ENCODE measurements around the gene TAL1. TPM values are rescaled to one million over a fixed set of nuclear protein-coding genes. Genes with fewer than 3 reads are reported as not detected.

TAL1 gene
- total RNA-seq, 2 experiments from 2014 or later = not detected

DNA sequence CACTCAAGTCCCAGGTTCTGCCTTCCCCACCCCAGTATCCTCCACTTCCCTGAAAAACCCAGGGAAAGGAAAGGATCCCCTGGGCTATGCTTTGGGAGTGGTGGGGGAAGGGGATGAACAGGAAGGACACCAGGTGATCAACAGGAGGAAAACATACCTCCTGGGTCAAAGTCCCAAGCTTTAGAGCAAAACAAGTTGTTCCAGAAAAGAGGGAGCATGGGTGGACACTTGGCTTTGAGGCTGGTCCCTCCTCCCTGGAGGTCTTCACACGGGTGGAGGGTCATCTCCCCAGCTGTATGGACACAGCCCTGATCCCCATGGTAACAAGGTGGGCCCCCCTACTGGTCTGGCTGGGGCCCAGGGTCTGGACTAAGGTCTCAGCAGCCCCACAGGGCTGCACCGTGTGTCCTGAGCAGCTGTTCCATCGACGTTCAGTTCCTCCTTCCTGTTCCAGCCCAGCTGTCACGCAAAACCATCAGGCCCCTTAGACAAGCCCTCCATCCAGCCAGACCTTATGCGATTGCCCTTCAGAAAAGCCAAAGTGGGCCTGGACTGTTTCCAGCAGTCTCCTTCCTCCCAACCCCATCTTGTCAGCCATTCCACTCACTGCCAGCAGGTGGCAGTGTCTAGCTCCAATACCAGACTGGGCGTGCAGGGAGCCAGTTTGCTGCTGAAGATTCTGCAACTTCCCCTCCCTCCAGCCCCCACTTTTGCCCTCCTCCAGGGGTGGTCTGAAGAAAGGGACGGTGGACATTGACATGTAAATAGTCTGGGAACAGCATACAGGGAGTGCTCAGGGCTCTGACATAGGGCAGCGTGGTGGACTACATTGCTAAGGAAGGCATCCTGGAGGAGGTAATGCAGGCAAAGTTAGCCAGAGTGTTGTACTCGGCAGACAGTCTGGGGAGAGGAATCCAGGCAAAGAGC lies 39.3 kb downstream of the TAL1 start:
- ATAC-seq = peak; percentile 94
- peaks cover 3% of the 10 kb centered on the region for H3K27me3 Mint-ChIP-seq
- intact Hi-C loops (cut with micrococcal nuclease) = no loop called here
- TF ChIP-seq, protein P1, sequence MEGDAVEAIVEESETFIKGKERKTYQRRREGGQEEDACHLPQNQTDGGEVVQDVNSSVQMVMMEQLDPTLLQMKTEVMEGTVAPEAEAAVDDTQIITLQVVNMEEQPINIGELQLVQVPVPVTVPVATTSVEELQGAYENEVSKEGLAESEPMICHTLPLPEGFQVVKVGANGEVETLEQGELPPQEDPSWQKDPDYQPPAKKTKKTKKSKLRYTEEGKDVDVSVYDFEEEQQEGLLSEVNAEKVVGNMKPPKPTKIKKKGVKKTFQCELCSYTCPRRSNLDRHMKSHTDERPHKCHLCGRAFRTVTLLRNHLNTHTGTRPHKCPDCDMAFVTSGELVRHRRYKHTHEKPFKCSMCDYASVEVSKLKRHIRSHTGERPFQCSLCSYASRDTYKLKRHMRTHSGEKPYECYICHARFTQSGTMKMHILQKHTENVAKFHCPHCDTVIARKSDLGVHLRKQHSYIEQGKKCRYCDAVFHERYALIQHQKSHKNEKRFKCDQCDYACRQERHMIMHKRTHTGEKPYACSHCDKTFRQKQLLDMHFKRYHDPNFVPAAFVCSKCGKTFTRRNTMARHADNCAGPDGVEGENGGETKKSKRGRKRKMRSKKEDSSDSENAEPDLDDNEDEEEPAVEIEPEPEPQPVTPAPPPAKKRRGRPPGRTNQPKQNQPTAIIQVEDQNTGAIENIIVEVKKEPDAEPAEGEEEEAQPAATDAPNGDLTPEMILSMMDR (IDR thresholded peaks at IDR 0.05) = peak; percentile 90
- POLR2A ChIA-PET = interaction anchor here (1.1 kb wide), 1 partner anchor 13 kb away, joined by 4 read pairs; no protein-coding TSS in a partner anchor
- H3K4me3 Mint-ChIP-seq = no peak overlapping the region
- DNase-seq = peak; percentile 79
- no peaks in the 10 kb centered on the region for H3K9me3 Mint-ChIP-seq
- CTCF ChIA-PET = interaction anchor here (0.6 to 6.9 kb wide), 38 partner anchors 8 to 534 kb away, joined by 3 to 86 read pairs (median 5); partner anchors contain the start of genes CMPK1 and STIL
- no peaks in the 10 kb centered on the region for H3K4me1 Mint-ChIP-seq (ENCODE audit: low read depth)
- no peaks in the 10 kb centered on the region for H3K36me3 Mint-ChIP-seq (ENCODE audit: low read depth)
- no peak overlapping the region for H3K27ac Mint-ChIP-seq

DNA sequence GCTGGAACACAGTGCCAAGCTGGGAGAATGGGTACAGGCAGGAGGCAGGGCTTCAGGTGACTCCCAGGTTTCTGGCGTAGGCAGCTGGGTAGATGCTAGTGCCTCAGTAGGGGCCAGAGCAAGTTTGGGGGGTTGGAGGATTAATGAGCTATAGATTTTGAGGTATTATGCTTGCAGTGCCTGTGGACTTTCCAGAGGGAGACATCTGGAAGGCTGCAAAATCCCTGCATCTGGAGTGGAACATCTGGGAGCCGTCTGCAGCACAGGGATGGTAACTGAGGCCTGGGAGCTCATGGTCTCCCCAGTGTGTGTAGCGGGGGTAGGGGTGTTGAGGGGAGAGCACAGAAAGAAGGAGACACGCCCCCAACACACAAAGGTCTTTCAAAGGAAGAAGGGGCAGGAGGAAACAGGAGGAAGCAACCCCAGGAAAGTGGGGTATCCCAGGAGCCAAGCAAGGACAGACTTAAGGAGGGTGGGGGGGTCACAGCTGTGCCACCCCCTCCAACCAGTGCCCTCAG lies 40.0 kb downstream of the TAL1 start:
- TF ChIP-seq, protein P1 (IDR thresholded peaks at IDR 0.05) = no peak
- no peak for ATAC-seq
- Mint-ChIP-seq H3K4me3 (no peak overlapping the region), H3K9me3 (no peaks in the 10 kb centered on the region), H3K36me3 (ENCODE audit: low read depth) (no peaks in the 10 kb centered on the region), H3K4me1 (ENCODE audit: low read depth) (no peaks in the 10 kb centered on the region), H3K27ac (no peak overlapping the region), H3K27me3 (peaks cover 1% of the 10 kb centered on the region)
- DNase-seq = no peak
- ChIA-PET POLR2A (no interaction called here), CTCF (interaction anchor here (0.7 to 6.9 kb wide), 23 partner anchors 8 to 534 kb away, joined by 3 to 86 read pairs (median 6); partner anchors contain the start of gene STIL)
- intact Hi-C loops (cut with micrococcal nuclease) = no loop called here

DNA sequence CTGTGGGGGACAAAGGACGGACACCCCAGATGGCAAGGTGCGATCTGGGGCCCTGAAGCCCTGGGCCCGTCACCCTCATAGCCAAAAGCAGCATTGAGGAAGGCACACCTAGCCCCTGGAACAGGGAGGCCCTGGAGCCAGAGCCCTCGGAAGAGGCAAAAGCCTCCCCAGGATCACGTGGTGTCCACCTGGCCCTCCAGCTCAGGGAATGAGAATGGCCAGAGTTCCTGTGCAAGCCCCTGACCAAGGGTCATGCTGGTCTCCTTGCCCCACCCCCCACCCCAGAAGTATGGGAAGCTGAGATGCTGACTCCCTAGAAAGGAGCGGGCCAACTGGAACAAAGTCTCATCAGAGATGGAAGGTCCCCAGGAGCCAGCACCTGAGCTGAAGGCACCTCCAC lies 41.2 kb downstream of the TAL1 start:
- POLR2A ChIA-PET = no interaction called here
- ATAC-seq = no peak
- intact Hi-C loops (cut with micrococcal nuclease) = no loop called here

DNA sequence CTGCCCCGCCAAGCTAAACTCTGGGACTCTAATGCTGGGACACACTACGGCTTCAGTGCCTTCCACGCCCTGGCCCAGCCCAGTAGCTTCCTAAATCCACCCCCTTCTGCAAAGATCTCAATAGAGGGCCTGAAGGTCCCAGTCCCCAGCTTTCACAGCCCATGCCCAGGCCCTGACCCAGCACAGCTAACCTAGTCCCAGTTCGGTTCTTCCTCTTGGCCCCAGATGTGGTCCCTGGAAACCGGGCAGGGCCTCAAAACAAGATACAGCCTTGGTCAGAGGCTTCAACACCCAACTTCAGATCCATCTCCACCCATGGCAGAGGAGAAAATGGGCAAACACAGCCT lies 41.5 kb downstream of the TAL1 start:
- Mint-ChIP-seq H3K27ac (no peak overlapping the region), H3K27me3 (peaks cover 2% of the 10 kb centered on the region), H3K4me3 (no peak overlapping the region), H3K36me3 (ENCODE audit: low read depth) (no peaks in the 10 kb centered on the region), H3K4me1 (ENCODE audit: low read depth) (no peaks in the 10 kb centered on the region), H3K9me3 (no peaks in the 10 kb centered on the region)
- ATAC-seq (no peak), DNase-seq (no peak)
- TF ChIP-seq, protein P1 (IDR thresholded peaks at IDR 0.05) = no peak
- intact Hi-C loops (cut with micrococcal nuclease) = no loop called here
- ChIA-PET POLR2A (no interaction called here), CTCF (interaction anchor here (1.3 to 6.9 kb wide), 6 partner anchors 10 to 247 kb away, joined by 4 to 86 read pairs (median 10); partner anchors contain the start of gene FOXD2)

More for the DNA sequence above, 41.2 kb downstream of the TAL1 start:
- no peaks in the 10 kb centered on the region for H3K9me3 Mint-ChIP-seq
- no peak overlapping the region for H3K27ac Mint-ChIP-seq
- CTCF ChIA-PET = interaction anchor here (1.1 to 6.9 kb wide), 6 partner anchors 10 to 535 kb away, joined by 3 to 86 read pairs (median 10); partner anchors contain the start of gene FOXD2
- H3K4me3 Mint-ChIP-seq = no peak overlapping the region
- H3K36me3 Mint-ChIP-seq (ENCODE audit: low read depth) = no peaks in the 10 kb centered on the region
- DNase-seq = no peak
- H3K4me1 Mint-ChIP-seq (ENCODE audit: low read depth) = no peaks in the 10 kb centered on the region
- TF ChIP-seq, protein P1 (IDR thresholded peaks at IDR 0.05) = no peak
- H3K27me3 Mint-ChIP-seq = peaks cover 1% of the 10 kb centered on the region

Data from activated CD8-positive, alpha-beta T cell treated with anti-CD3 and anti-CD28 coated beads for 36 hours (primary cell).